H1 (cell line): ENCODE results near the gene NIN. TPM values are rescaled to one million over a fixed set of nuclear protein-coding genes. Genes with fewer than 3 reads are reported as not detected.

Source experiments
- CTCF ChIA-PET: fragments of 300-600 bp; sonication (Branson Sonifier 250); formaldehyde crosslinking; loops from one replicate; lab custom pipeline; 2021; ENCODE audit not compliant: partially characterized antibody; lab: Charles Lee
- POLR2A ChIA-PET: fragments of 300-600 bp; sonication (Branson Sonifier 250); formaldehyde crosslinking; loops from one replicate; lab custom pipeline; 2021; ENCODE audit warnings: inconsistent platforms; ENCODE audit not compliant: partially characterized antibody; lab: Charles Lee
- DNase-seq, 2 experiments: peaks; one replicate each; pipeline versions ENCODE4 v3.0.0 to v3.0.0-alpha.2; 2010 to 2022; ENCODE audit warnings: low spot score in 2 of 2, low read depth in 1 of 2, mixed read lengths in 1 of 2
- FAIRE-seq: peaks from 2 replicates; lab custom pipeline; 2011; peaks lifted over from hg19 to GRCh38; lab: Jason Lieb, UNC
- H2AFZ ChIP-seq: 2 replicates; pipeline ENCODE4 v1.8.1; 2012; ENCODE audit warnings: low read length, inconsistent platforms
- H2AK5ac ChIP-seq: 2 replicates; pipeline ENCODE4 v1.6.1; 2013; ENCODE audit warnings: low read depth, low read length
- H2BK120ac ChIP-seq: replicated peaks from 2 replicates; pipeline ENCODE3; 2013; ENCODE audit warnings: low read depth, low read length, inconsistent platforms
- H2BK12ac ChIP-seq: 2 replicates; pipeline ENCODE4 v1.6.1; 2013; ENCODE audit warnings: low read depth, low read length
- H2BK15ac ChIP-seq: 2 replicates; pipeline ENCODE4 v1.6.1; 2013; ENCODE audit warnings: low read length
- H2BK20ac ChIP-seq: 2 replicates; pipeline ENCODE4 v1.6.1; 2013; ENCODE audit warnings: low read length
- H2BK5ac ChIP-seq: 2 replicates; pipeline ENCODE4 v1.6.1; 2013; ENCODE audit warnings: low read depth, low read length
- H3K14ac ChIP-seq: 2 replicates; pipeline ENCODE4 v1.6.1; 2013; ENCODE audit warnings: inconsistent platforms; ENCODE audit not compliant: insufficient read length
- H3K18ac ChIP-seq: 2 replicates; pipeline ENCODE4 v1.6.1; 2013; ENCODE audit warnings: low read length; ENCODE audit errors: extremely low read depth
- H3K23ac ChIP-seq: 2 replicates; pipeline ENCODE4 v1.6.1; 2013; ENCODE audit warnings: inconsistent platforms; ENCODE audit not compliant: insufficient read length
- H3K23me2 ChIP-seq: 2 replicates; pipeline ENCODE4 v1.6.1; 2013; ENCODE audit warnings: low read depth, low read length
- H3K27ac ChIP-seq: 2 replicates; pipeline ENCODE4 v1.6.1; 2011; ENCODE audit warnings: low read depth, low read length, inconsistent platforms
- H3K27me3 ChIP-seq, 4 experiments: replicated peaks in 1 of 4; 1 replicate in 1 of 4; 2 replicates in 3 of 4; pipeline versions ENCODE4 v1.6.1 to v1.8.1; 2011 to 2013; ENCODE audit warnings: low read length in 3 of 4, mild to moderate bottlenecking in 3 of 4, inconsistent platforms in 2 of 4, mixed read lengths in 2 of 4, moderate library complexity in 1 of 4; ENCODE audit not compliant: control insufficient read depth in 3 of 4, insufficient read depth in 3 of 4; ENCODE audit errors: extremely low read depth in 1 of 4
- H3K36me3 ChIP-seq, 4 experiments: 2 replicates each; pipeline versions ENCODE4 v1.6.1 to v1.8.1; 2011 to 2013; ENCODE audit warnings: mild to moderate bottlenecking in 4 of 4, low read length in 3 of 4, moderate library complexity in 2 of 4, control low read depth in 1 of 4, inconsistent platforms in 1 of 4; ENCODE audit not compliant: insufficient read depth in 4 of 4, control insufficient read depth in 2 of 4
- H3K4ac ChIP-seq: replicated peaks from 2 replicates; pipeline ENCODE3; 2013; ENCODE audit warnings: low read length, low read depth, mixed read lengths, inconsistent platforms; ENCODE audit not compliant: insufficient read length
- H3K4me1 ChIP-seq, 4 experiments: replicated peaks in 1 of 4; 1 replicate in 1 of 4; 2 replicates in 3 of 4; pipeline versions ENCODE4 v1.6.1 to v1.8.1; 2011 to 2013; ENCODE audit warnings: low read length in 3 of 4, inconsistent platforms in 2 of 4, mixed read lengths in 1 of 4; ENCODE audit not compliant: insufficient read depth in 4 of 4, control insufficient read depth in 3 of 4
- H3K4me2 ChIP-seq, 2 experiments: 2 replicates each; pipeline versions ENCODE4 v1.6.1 to v1.8.1; 2011 to 2013; ENCODE audit warnings: low read depth in 2 of 2, low read length in 2 of 2, control low read depth in 1 of 2, inconsistent platforms in 1 of 2, mild to moderate bottlenecking in 1 of 2; ENCODE audit not compliant: insufficient read depth in 1 of 2
- H3K4me3 ChIP-seq, 4 experiments: fragments of 200-600, 300-600 bp in 1 of 4; sonication (generic), shearing (Covaris generic), sonication (Bioruptor Twin) in 1 of 4; 2 replicates each; pipeline versions ENCODE4 v1.5.1 to v1.8.1; 2011 to 2016; ENCODE audit warnings: low read length in 4 of 4, low read depth in 3 of 4, control low read depth in 2 of 4, inconsistent platforms in 2 of 4, mild to moderate bottlenecking in 2 of 4, mixed read lengths in 1 of 4, moderate library complexity in 1 of 4; ENCODE audit not compliant: insufficient read depth in 2 of 4; ENCODE audit errors: extremely low read depth in 1 of 4
- H3K56ac ChIP-seq: replicated peaks from 2 replicates; pipeline ENCODE3; 2013; ENCODE audit warnings: low read depth, mild to moderate bottlenecking, mixed read lengths, low read length, inconsistent platforms; ENCODE audit not compliant: insufficient read length
- H3K79me1 ChIP-seq: 2 replicates; pipeline ENCODE4 v1.6.1; 2013; ENCODE audit warnings: low read depth, low read length, control low read depth
- H3K79me2 ChIP-seq, 2 experiments: 2 replicates each; pipeline versions ENCODE4 v1.6.1 to v1.8.1; 2012 to 2013; ENCODE audit warnings: low read length in 2 of 2, mild to moderate bottlenecking in 2 of 2, inconsistent platforms in 1 of 2; ENCODE audit not compliant: insufficient read depth in 2 of 2, control insufficient read depth in 1 of 2
- H3K9ac ChIP-seq, 4 experiments: replicated peaks in 1 of 4; 1 replicate in 1 of 4; 2 replicates in 3 of 4; pipeline versions ENCODE4 v1.6.1 to v1.8.1; 2011 to 2013; ENCODE audit warnings: low read depth in 3 of 4, low read length in 3 of 4, control low read depth in 2 of 4, mild to moderate bottlenecking in 2 of 4, moderate library complexity in 2 of 4, inconsistent platforms in 1 of 4; ENCODE audit errors: extremely low read depth in 1 of 4
- H3K9me3 ChIP-seq, 2 experiments: 2 replicates each; pipeline versions ENCODE4 v1.6.1 to v1.8.1; 2012 to 2013; ENCODE audit warnings: mild to moderate bottlenecking in 2 of 2, moderate library complexity in 2 of 2, control low read depth in 1 of 2, inconsistent platforms in 1 of 2, low read depth in 1 of 2, low read length in 1 of 2, mixed read lengths in 1 of 2; ENCODE audit not compliant: insufficient read depth in 2 of 2
- H4K20me1 ChIP-seq, 2 experiments: replicated peaks in 1 of 2; 2 replicates each; pipeline versions ENCODE3 to v1.8.1; 2011 to 2013; ENCODE audit warnings: inconsistent platforms in 2 of 2, low read length in 2 of 2, mild to moderate bottlenecking in 1 of 2; ENCODE audit not compliant: insufficient read depth in 2 of 2, control insufficient read depth in 1 of 2
- H4K5ac ChIP-seq: 2 replicates; pipeline ENCODE4 v1.6.1; 2013; ENCODE audit warnings: low read length, low read depth, mixed read lengths, inconsistent platforms; ENCODE audit not compliant: insufficient read length
- H4K8ac ChIP-seq: 2 replicates; pipeline ENCODE4 v1.8.0; 2013; ENCODE audit warnings: mild to moderate bottlenecking, moderate library complexity, low read length, inconsistent platforms; ENCODE audit not compliant: insufficient read depth; ENCODE audit errors: extremely low read depth
- H4K91ac ChIP-seq: replicated peaks from 2 replicates; pipeline ENCODE3; 2013; ENCODE audit warnings: low read length, mixed read lengths, inconsistent platforms; ENCODE audit not compliant: insufficient read length
- CBX5 ChIP-seq: fragments of 300-800, 300-1000 bp; sonication (generic); IDR thresholded peaks from 2 replicates; pipeline ENCODE4 v1.7.1; 2016; ENCODE audit warnings: antibody characterized with exemption, low read length, low read depth
- KDM1A ChIP-seq: fragments of 200-600, 300-600 bp; sonication (generic); IDR thresholded peaks from 2 replicates; pipeline ENCODE4 v1.7.1; 2016; ENCODE audit warnings: mild to moderate bottlenecking, low read length, borderline replicate concordance
- WGBS, 2 experiments: shearing (Covaris generic) in 1 of 2; methylation state at CpG; one replicate each; pipeline versions ENCODE4 v1.1.6 to v1.1.7; 2013 to 2015; ENCODE audit warnings: low lambda C conversion rate in 2 of 2, mixed read lengths in 2 of 2, inconsistent platforms in 1 of 2, low coverage in 1 of 2, missing lambda C conversion rate in 1 of 2; ENCODE audit not compliant: insufficient replicate concordance in 2 of 2, insufficient coverage in 1 of 2, insufficient read length in 1 of 2; ENCODE audit errors: extremely low coverage in 1 of 2, missing lambda C conversion rate in 1 of 2; 5-methylcytosine and 5-hydroxymethylcytosine counted together
- polyA plus RNA-seq, 7 experiments: library from polyadenylated mRNA; depleted of rRNA in 3 of 7; stranded (reverse) in 5 of 7; unstranded in 2 of 7; fragments of >200 nt in 5 of 7; fragments of 200-250 nt in 2 of 7; gene quantifications; 1 replicate in 5 of 7; 2 replicates in 1 of 7; 4 replicates in 1 of 7; pipeline versions ENCODE4 v1.2.1 to v1.2.3, GENCODE V29; 2011 to 2013; ENCODE audit warnings: missing spikeins in 2 of 7, mixed read lengths in 2 of 7
- total RNA-seq: library from RNA; stranded (reverse); fragmentation: NEBNext Ultra II Directional; extraction: Animal tissue kit (Norgen Biotek cat#: 25700); gene quantifications from 2 replicates; pipeline ENCODE4 v1.2.1, GENCODE V29; 2021

Gene NIN
- total and polyA plus RNA-seq, 2 of the 8 experiments (the other 6 are each of a cell fraction or from before 2014, with no cell fraction given), result 3.2 to 21.3 TPM

DNA sequence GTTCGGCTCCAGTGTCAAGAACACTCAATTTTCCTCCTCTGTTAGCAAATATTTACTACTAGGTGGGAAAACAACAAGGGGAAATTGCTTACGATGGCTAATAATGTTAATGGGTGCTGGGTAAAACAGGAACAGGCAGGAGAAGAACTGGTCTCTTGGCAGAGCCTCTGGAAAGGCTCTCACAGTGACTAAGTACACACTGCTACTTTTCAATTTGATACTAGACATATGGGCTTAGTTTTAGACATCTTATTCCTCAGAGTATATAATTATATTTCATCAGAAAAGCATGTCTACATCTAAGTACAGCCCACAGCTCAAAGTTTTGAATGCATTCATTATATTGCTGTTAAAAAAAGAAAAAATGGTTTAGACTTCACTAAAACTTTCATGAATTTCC lies 97.5 kb downstream of the NIN start:
- 89% methylated on average over 2 of the region's 2 CpGs; no CpG with 5 or more reads in 1 of the 2 experiments for WGBS, 2 experiments
- Histone ChIP-seq H4K8ac (no peak overlapping the region), H4K5ac (no peak overlapping the region), H2BK12ac (no peak overlapping the region), H3K56ac (no peak overlapping the region), H3K4me2 (no peak overlapping the region), H2BK20ac (no peak overlapping the region), H3K18ac (no peak overlapping the region), H3K4me3 (no peak overlapping the region), H3K27ac (no peak overlapping the region), H3K23me2 (no peaks in the 10 kb centered on the region), H4K91ac (no peak overlapping the region), H2BK15ac (no peak overlapping the region), H2BK5ac (no peak overlapping the region), H3K4me1 (no peaks in the 10 kb centered on the region), H3K79me2 (no peaks in the 10 kb centered on the region), H3K14ac (no peak overlapping the region), H3K36me3 (peaks cover 2 to 39% (median 24%) of the 10 kb centered on the region in 4 experiments; a peak in 6 of 8 replicates), H4K20me1 (no peaks in the 10 kb centered on the region), H3K4ac (no peak overlapping the region), H3K27me3 (no peaks in the 10 kb centered on the region), H3K23ac (no peak overlapping the region), H3K9ac (no peak overlapping the region), H3K9me3 (peaks cover 2 to 7% of the 10 kb centered on the region in 2 experiments; a peak in 2 of 4 replicates), H2BK120ac (no peak overlapping the region), H2AK5ac (no peak overlapping the region), H3K79me1 (no peaks in the 10 kb centered on the region), H2AFZ (no peak overlapping the region)
- no peak for FAIRE-seq
- POLR2A ChIA-PET, result no interaction called here
- no peak for TF ChIP-seq KDM1A
- no peak for TF ChIP-seq CBX5
- CTCF ChIA-PET, result interaction anchor here (0.9 to 3.9 kb wide), 3 partner anchors 31 to 115 kb away, joined by 3 to 16 read pairs (median 3); no protein-coding TSS in a partner anchor
- DNase-seq, result no peak
